HepG2 (cell line): Measurements from ENCODE around the gene WSB1. TPM values are rescaled to one million over a fixed set of nuclear protein-coding genes. Genes with fewer than 3 reads are reported as not detected.

Experiments used
- CC2D1A ChIP-seq: sonication (generic); formaldehyde crosslinking; IDR thresholded peaks from 2 replicates; pipeline ENCODE4 v1.8.1; 2023; ENCODE audit warnings: mild to moderate bottlenecking, missing genetic modification reagents
- FOSL1 ChIP-seq: sonication (generic); formaldehyde crosslinking; IDR thresholded peaks from 2 replicates; pipeline ENCODE4 v1.9.0; 2021; ENCODE audit warnings: missing genetic modification reagents, borderline replicate concordance
- MYC ChIP-seq: sonication (generic); formaldehyde crosslinking; IDR thresholded peaks from 2 replicates; pipeline ENCODE4 v1.9.0; 2021; ENCODE audit warnings: missing genetic modification reagents, borderline replicate concordance
- STAT5B ChIP-seq: sonication (generic); formaldehyde crosslinking; IDR thresholded peaks from 2 replicates; pipeline ENCODE4 v1.4.0; 2020; ENCODE audit warnings: missing genetic modification reagents
- ZFP36L1 ChIP-seq: sonication (generic); formaldehyde crosslinking; IDR thresholded peaks from 2 replicates; pipeline ENCODE4 v1.8.0; 2022; ENCODE audit warnings: mild to moderate bottlenecking, missing genetic modification reagents, moderate library complexity
- ZNF430 ChIP-seq: sonication (generic); formaldehyde crosslinking; IDR thresholded peaks from 2 replicates; pipeline ENCODE4 v1.9.0; 2021; ENCODE audit warnings: mild to moderate bottlenecking, missing genetic modification reagents
- ZNF496 ChIP-seq: sonication (generic); formaldehyde crosslinking; IDR thresholded peaks from 2 replicates; pipeline ENCODE4 v1.8.1; 2023; ENCODE audit warnings: mild to moderate bottlenecking, moderate library complexity, missing genetic modification reagents; ENCODE audit not compliant: insufficient replicate concordance
- ZNF839 ChIP-seq: sonication (generic); formaldehyde crosslinking; IDR thresholded peaks from 2 replicates; pipeline ENCODE4 v1.4.0; 2020; ENCODE audit warnings: missing genetic modification reagents, mild to moderate bottlenecking, borderline replicate concordance
- polyA plus RNA-seq, 8 experiments: library from polyadenylated mRNA; depleted of rRNA in 3 of 8; stranded (reverse) in 7 of 8; unstranded in 1 of 8; fragments of >200 nt; fragmentation: Illumina TruSeq in 4 of 8; extraction: Trizol in 4 of 8; gene quantifications; 2 replicates each; pipeline versions ENCODE4 v1.2.1 to v1.2.3, GENCODE V29; 2011 to 2016; ENCODE audit warnings: low read depth in 4 of 8, missing spikeins in 1 of 8, mixed read lengths in 1 of 8; ENCODE audit not compliant: insufficient read depth in 1 of 8
- total RNA-seq, 5 experiments: library from RNA; depleted of rRNA; stranded (reverse); fragments of >200 nt; fragmentation: Illumina TruSeq; extraction: Trizol; gene quantifications; 2 replicates each; pipeline ENCODE4 v1.2.3, GENCODE V29; 2016; ENCODE audit warnings: low read depth in 1 of 5
- TF ChIP-seq, protein P1 (sequence below), 2 experiments: fragments of 450-650 bp in 1 of 2; sonication (generic) in 1 of 2; formaldehyde crosslinking in 1 of 2; IDR thresholded peaks; 2 replicates each; pipeline versions ENCODE4 v1.6.1 to v1.8.0; 2016 to 2022; ENCODE audit warnings: antibody characterized with exemption in 1 of 2, mild to moderate bottlenecking in 1 of 2, missing genetic modification reagents in 1 of 2
- TF ChIP-seq, protein P2 (sequence below): IDR thresholded peaks from 2 replicates; pipeline ENCODE4 v1.6.1; 2012; ENCODE audit warnings: inconsistent platforms
- TF ChIP-seq, protein P3 (sequence below): sonication (generic); formaldehyde crosslinking; IDR thresholded peaks from 2 replicates; pipeline ENCODE4 v1.4.0; 2020; ENCODE audit warnings: missing genetic modification reagents, low read depth, mild to moderate bottlenecking, borderline replicate concordance
- TF ChIP-seq, protein P4 (sequence below): sonication (generic); formaldehyde crosslinking; IDR thresholded peaks from 2 replicates; pipeline ENCODE4 v1.5.0; 2020; ENCODE audit warnings: mild to moderate bottlenecking, low read depth, missing genetic modification reagents, borderline replicate concordance
- TF ChIP-seq, protein P5 (sequence below): IDR thresholded peaks from 2 replicates; pipeline ENCODE4 v1.6.1; 2016; ENCODE audit warnings: missing genetic modification reagents, missing compliant biosample characterization

WSB1 gene
- total and polyA plus RNA-seq, 2 of the 13 experiments (the other 11 are each of a cell fraction or from before 2014, with no cell fraction given) = 81.3 to 294 TPM

DNA sequence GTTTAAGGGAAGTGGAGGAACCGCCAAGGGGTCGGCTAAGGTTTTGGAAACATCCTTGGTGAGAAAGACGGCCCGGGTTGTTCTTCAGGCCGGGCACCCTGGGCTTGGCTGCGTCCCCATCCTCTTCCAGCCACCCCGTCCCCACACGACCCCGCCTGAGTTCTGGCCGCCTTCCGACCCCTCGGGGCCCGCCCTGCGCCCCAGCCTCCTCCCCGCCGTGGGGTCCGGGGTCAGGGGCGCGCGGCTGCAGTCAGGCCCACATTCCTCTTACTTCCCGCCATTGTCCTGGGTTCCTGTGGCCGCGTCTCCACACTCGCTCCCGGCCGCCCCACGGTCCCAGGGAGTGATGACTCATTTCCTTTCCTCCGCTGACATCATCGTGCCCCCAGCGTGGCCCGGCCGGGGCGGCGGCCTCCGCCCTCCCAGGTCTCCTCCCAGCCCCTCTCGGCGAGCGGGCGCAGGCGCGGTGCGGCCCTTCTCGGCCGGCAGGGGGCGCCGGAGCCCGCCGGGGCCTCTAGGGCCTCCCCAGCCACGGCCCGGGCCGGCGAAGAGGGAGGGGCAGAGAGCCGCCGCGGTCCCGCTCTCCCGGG lies 59.6 kb downstream of the WSB1 start (continued):
- TF ChIP-seq, protein P1, sequence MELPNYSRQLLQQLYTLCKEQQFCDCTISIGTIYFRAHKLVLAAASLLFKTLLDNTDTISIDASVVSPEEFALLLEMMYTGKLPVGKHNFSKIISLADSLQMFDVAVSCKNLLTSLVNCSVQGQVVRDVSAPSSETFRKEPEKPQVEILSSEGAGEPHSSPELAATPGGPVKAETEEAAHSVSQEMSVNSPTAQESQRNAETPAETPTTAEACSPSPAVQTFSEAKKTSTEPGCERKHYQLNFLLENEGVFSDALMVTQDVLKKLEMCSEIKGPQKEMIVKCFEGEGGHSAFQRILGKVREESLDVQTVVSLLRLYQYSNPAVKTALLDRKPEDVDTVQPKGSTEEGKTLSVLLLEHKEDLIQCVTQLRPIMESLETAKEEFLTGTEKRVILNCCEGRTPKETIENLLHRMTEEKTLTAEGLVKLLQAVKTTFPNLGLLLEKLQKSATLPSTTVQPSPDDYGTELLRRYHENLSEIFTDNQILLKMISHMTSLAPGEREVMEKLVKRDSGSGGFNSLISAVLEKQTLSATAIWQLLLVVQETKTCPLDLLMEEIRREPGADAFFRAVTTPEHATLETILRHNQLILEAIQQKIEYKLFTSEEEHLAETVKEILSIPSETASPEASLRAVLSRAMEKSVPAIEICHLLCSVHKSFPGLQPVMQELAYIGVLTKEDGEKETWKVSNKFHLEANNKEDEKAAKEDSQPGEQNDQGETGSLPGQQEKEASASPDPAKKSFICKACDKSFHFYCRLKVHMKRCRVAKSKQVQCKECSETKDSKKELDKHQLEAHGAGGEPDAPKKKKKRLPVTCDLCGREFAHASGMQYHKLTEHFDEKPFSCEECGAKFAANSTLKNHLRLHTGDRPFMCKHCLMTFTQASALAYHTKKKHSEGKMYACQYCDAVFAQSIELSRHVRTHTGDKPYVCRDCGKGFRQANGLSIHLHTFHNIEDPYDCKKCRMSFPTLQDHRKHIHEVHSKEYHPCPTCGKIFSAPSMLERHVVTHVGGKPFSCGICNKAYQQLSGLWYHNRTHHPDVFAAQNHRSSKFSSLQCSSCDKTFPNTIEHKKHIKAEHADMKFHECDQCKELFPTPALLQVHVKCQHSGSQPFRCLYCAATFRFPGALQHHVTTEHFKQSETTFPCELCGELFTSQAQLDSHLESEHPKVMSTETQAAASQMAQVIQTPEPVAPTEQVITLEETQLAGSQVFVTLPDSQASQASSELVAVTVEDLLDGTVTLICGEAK (IDR thresholded peaks at IDR 0.05) = no peak
- TF ChIP-seq, protein P1 (CRISPR knock-in tag; IDR thresholded peaks at IDR 0.05) = no peak
- TF ChIP-seq MYC (CRISPR knock-in tag) = peak; percentile 16; the same call in 1 of the 2 replicates
- TF ChIP-seq ZNF430 (CRISPR knock-in tag) = peak; percentile 50; the same call in 1 of the 2 replicates
- no peak for TF ChIP-seq ZNF839 (CRISPR knock-in tag)
- TF ChIP-seq, protein P2, sequence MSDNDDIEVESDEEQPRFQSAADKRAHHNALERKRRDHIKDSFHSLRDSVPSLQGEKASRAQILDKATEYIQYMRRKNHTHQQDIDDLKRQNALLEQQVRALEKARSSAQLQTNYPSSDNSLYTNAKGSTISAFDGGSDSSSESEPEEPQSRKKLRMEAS = peak; percentile 58; the same call in 1 of the 2 replicates
- no peak for TF ChIP-seq STAT5B
- TF ChIP-seq ZFP36L1 (CRISPR knock-in tag) = no peak
- TF ChIP-seq FOSL1 (CRISPR knock-in tag) = peak; percentile 91
- TF ChIP-seq, protein P3, sequence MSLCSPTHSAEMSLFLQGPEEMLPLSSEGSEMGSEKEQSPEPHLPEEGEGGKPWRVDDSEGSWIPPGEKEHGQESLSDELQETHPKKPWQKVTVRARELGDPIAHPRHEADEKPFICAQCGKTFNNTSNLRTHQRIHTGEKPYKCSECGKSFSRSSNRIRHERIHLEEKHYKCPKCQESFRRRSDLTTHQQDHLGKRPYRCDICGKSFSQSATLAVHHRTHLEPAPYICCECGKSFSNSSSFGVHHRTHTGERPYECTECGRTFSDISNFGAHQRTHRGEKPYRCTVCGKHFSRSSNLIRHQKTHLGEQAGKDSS (CRISPR knock-in tag) = peak; percentile 74; the same call in 1 of the 2 replicates
- TF ChIP-seq, protein P4, sequence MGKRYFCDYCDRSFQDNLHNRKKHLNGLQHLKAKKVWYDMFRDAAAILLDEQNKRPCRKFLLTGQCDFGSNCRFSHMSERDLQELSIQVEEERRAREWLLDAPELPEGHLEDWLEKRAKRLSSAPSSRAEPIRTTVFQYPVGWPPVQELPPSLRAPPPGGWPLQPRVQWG (CRISPR knock-in tag) = no peak
- no peak for TF ChIP-seq CC2D1A (CRISPR knock-in tag)
- TF ChIP-seq, protein P5, sequence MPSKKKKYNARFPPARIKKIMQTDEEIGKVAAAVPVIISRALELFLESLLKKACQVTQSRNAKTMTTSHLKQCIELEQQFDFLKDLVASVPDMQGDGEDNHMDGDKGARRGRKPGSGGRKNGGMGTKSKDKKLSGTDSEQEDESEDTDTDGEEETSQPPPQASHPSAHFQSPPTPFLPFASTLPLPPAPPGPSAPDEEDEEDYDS (CRISPR knock-in tag) = no peak; the same call in 1 of the 2 replicates
- no peak for TF ChIP-seq ZNF496 (CRISPR knock-in tag)
